KMS-11 (cell line): ENCODE results near the gene SLC8A3.

ENCODE experiments used
- H2AFZ ChIP-seq: fragments of 200-600 bp; sonication (generic); 2 replicates; pipeline ENCODE4 v1.6.1; 2016; ENCODE audit warnings: antibody characterized with exemption, mixed run types, low read depth
- H3K27ac ChIP-seq: fragments of 200-600 bp; sonication (generic); 2 replicates; pipeline ENCODE4 v1.6.1; 2016; ENCODE audit warnings: mild to moderate bottlenecking, mixed run types
- H3K27me3 ChIP-seq: fragments of 200-600 bp; sonication (generic); 2 replicates; pipeline ENCODE4 v1.6.1; 2017; ENCODE audit warnings: mild to moderate bottlenecking, low read depth, mixed run types, moderate library complexity; ENCODE audit not compliant: insufficient read depth
- H3K36me3 ChIP-seq: fragments of 200-600 bp; sonication (generic); 2 replicates; pipeline ENCODE4 v1.6.1; 2017; ENCODE audit warnings: mild to moderate bottlenecking, mixed run types; ENCODE audit not compliant: insufficient read depth
- H3K4me1 ChIP-seq: fragments of 200-600 bp; sonication (generic); 2 replicates; pipeline ENCODE4 v1.6.1; 2016; ENCODE audit warnings: mild to moderate bottlenecking, low read depth, mixed run types; ENCODE audit not compliant: poor library complexity, severe bottlenecking
- H3K4me2 ChIP-seq: fragments of 200-600 bp; sonication (generic); 2 replicates; pipeline ENCODE4 v1.7.0; 2016; ENCODE audit warnings: mild to moderate bottlenecking, mixed run types
- H3K4me3 ChIP-seq: fragments of 200-600 bp; sonication (generic); IDR thresholded peaks from 2 replicates; pipeline ENCODE4 v1.6.1; 2017; ENCODE audit warnings: low read depth, low read length, mixed read lengths; ENCODE audit not compliant: insufficient read depth
- H3K79me2 ChIP-seq: fragments of 200-600 bp; sonication (generic); 2 replicates; pipeline ENCODE4 v1.6.1; 2016; ENCODE audit warnings: low read depth, mixed run types; ENCODE audit not compliant: insufficient read depth
- H3K9ac ChIP-seq: fragments of 200-600 bp; sonication (generic); 2 replicates; pipeline ENCODE4 v1.6.1; 2016; ENCODE audit warnings: mild to moderate bottlenecking, mixed run types
- H4K20me1 ChIP-seq: fragments of 200-600 bp; sonication (generic); 2 replicates; pipeline ENCODE4 v1.6.1; 2016; ENCODE audit warnings: mild to moderate bottlenecking, mixed run types; ENCODE audit not compliant: insufficient read depth
- TF ChIP-seq, protein P1 (sequence below): fragments of 200-600 bp; sonication (generic); conservative IDR thresholded peaks from 2 replicates; pipeline ENCODE4 v1.6.1; 2017; ENCODE audit warnings: low read depth, mild to moderate bottlenecking, antibody characterized with exemption, low read length, moderate library complexity, mixed read lengths

Gene SLC8A3

DNA sequence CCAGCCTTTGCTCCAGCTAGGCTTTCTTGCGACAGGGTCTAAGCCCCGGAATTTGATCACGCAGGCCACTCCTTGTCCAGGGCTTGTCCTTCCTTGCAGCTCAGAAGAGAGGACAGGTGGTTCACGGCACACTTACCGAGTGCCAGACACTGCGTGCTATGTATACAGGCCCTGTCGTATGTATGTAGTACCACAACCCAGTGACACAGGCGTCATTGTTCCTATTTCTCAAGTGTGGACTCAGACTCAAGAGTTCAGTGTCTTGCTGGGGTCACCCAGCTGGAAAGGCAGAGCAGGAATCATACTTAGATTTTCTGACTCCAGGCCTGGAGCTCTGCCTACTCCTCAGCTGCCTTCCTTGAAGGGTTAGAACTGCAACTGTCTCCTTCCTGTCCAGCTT, 155.6 kb downstream of the SLC8A3 start:
- TF ChIP-seq, protein P1, sequence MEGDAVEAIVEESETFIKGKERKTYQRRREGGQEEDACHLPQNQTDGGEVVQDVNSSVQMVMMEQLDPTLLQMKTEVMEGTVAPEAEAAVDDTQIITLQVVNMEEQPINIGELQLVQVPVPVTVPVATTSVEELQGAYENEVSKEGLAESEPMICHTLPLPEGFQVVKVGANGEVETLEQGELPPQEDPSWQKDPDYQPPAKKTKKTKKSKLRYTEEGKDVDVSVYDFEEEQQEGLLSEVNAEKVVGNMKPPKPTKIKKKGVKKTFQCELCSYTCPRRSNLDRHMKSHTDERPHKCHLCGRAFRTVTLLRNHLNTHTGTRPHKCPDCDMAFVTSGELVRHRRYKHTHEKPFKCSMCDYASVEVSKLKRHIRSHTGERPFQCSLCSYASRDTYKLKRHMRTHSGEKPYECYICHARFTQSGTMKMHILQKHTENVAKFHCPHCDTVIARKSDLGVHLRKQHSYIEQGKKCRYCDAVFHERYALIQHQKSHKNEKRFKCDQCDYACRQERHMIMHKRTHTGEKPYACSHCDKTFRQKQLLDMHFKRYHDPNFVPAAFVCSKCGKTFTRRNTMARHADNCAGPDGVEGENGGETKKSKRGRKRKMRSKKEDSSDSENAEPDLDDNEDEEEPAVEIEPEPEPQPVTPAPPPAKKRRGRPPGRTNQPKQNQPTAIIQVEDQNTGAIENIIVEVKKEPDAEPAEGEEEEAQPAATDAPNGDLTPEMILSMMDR: no peak
- H3K27me3 ChIP-seq: no peaks in the 10 kb centered on the region
- no peaks in the 10 kb centered on the region for H3K79me2 ChIP-seq
- no peaks in the 10 kb centered on the region for H4K20me1 ChIP-seq
- no peak overlapping the region for H3K27ac ChIP-seq
- no peak overlapping the region for H3K9ac ChIP-seq
- H2AFZ ChIP-seq: no peak overlapping the region
- H3K4me1 ChIP-seq: no peaks in the 10 kb centered on the region
- H3K4me3 ChIP-seq: no peak overlapping the region
- H3K4me2 ChIP-seq: no peak overlapping the region
- no peaks in the 10 kb centered on the region for H3K36me3 ChIP-seq

DNA sequence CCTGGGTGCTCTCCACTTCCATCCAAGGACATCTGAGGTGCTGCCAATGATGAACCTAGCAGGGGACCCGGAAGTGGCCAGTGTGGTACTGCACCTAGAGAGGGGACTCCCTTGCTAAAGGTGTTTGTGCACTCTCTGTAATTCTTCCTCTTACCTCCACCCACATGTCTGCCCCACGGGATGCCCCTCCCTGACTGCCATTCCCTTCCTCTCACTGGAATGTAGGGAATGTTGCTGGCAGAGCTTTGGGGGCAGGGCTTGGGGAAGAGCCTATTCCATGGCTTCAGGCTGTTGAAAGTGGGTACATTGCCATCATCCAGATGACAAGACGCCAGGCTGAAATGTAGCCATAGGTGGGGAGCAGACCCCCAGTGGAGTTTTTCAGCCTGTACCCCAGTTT, 156.3 kb downstream of the SLC8A3 start:
- Histone ChIP-seq H3K4me3 (no peak overlapping the region), H3K9ac (no peak overlapping the region), H4K20me1 (no peaks in the 10 kb centered on the region), H3K36me3 (no peaks in the 10 kb centered on the region), H3K79me2 (no peaks in the 10 kb centered on the region), H3K4me1 (no peaks in the 10 kb centered on the region), H3K4me2 (no peak overlapping the region), H2AFZ (no peak overlapping the region), H3K27ac (no peak overlapping the region), H3K27me3 (no peaks in the 10 kb centered on the region)
- TF ChIP-seq, protein P1: no peak

DNA sequence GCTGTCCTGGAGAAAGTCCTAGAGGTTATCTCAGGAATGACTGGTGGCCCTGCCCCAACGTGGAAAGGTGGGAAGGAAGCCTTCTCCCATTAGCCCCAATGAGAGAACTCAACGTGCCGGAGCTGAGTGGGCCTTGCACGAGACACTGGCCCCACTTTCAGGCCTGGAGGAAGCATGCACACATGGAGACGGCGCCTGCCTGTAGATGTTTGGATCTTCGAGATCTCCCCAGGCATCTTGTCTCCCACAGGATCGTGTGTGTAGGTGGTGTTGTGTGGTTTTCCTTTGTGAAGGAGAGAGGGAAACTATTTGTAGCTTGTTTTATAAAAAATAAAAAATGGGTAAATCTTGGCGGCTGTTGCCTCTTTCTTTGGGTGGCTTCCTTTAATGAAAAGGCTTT, 156.7 kb downstream of the SLC8A3 start:
- Histone ChIP-seq H3K79me2 (no peaks in the 10 kb centered on the region), H3K36me3 (no peaks in the 10 kb centered on the region), H3K4me1 (no peaks in the 10 kb centered on the region), H3K4me3 (no peak overlapping the region), H3K27me3 (no peaks in the 10 kb centered on the region), H3K9ac (no peak overlapping the region), H4K20me1 (no peaks in the 10 kb centered on the region), H3K27ac (no peak overlapping the region), H3K4me2 (no peak overlapping the region), H2AFZ (no peak overlapping the region)
- TF ChIP-seq, protein P1: no peak

DNA sequence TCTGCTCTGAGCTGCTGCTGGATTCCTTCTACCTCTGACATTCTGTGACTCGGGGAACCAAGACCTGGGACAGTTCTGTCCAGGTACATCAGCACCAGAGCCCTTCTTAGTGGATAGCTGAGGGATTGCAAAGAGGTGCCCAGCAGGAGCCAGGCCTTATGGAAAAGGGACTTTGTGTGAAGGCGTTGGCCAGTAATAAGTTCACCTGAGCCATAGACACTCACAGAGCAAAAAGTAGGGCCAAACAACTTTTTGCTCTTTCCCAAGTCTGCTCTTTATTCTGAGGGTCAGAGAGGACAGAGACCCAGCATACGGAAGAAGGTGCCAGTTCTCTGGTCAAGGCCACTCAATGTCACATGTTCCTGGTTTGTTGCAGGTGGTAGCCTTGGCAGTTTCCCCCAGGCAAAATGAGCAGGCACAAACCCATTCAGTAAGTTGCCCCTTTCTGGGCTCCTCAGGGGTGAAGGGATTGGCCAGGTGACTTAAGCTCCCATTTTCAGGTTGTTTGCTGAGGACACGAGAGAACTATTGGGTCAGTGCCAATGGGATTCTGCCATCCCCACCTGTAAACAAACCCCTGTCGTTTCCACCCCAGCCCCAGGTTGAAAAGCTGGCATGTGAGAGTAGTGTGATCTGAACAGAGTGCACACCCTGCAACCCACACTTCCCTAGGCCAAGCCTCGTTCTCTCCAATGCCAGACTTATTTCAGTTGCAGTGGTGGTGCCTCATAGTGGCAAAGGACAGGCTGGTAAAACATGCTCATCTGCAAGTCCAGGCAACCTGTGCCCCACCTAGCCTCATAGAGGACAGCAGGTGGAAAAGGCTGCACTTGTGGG, 159.2 kb downstream of the SLC8A3 start:
- no peaks in the 10 kb centered on the region for H4K20me1 ChIP-seq
- TF ChIP-seq, protein P1: no peak
- no peaks in the 10 kb centered on the region for H3K27me3 ChIP-seq

More for the DNA sequence above, 159.2 kb downstream of the SLC8A3 start:
- no peaks in the 10 kb centered on the region for H3K36me3 ChIP-seq
- no peaks in the 10 kb centered on the region for H3K79me2 ChIP-seq
- no peak overlapping the region for H3K27ac ChIP-seq
- no peak overlapping the region for H3K4me3 ChIP-seq
- no peak overlapping the region for H2AFZ ChIP-seq
- no peaks in the 10 kb centered on the region for H3K4me1 ChIP-seq
- no peak overlapping the region for H3K9ac ChIP-seq
- no peak overlapping the region for H3K4me2 ChIP-seq
